Mesendoderm (in vitro differentiated cells): ENCODE results near the gene ZNRD2.

Source experiments
- DNase-seq: peaks from one replicate; pipeline ENCODE4 v3.0.0; 2013
- H2AK5ac ChIP-seq: 2 replicates; pipeline ENCODE4 v1.6.1; 2013; ENCODE audit warnings: low read length, inconsistent platforms
- H2BK120ac ChIP-seq: 2 replicates; pipeline ENCODE4 v1.6.1; 2013; ENCODE audit warnings: low read depth, mild to moderate bottlenecking, low read length, moderate library complexity, mixed read lengths
- H2BK15ac ChIP-seq: replicated peaks from 2 replicates; pipeline ENCODE4 v1.6.1; 2013; ENCODE audit warnings: low read depth, mild to moderate bottlenecking, moderate library complexity
- H2BK5ac ChIP-seq: 2 replicates; pipeline ENCODE4 v1.6.1; 2013; ENCODE audit warnings: low read length, inconsistent platforms
- H3K18ac ChIP-seq: 2 replicates; pipeline ENCODE4 v1.6.1; 2013; ENCODE audit warnings: mild to moderate bottlenecking, low read length, mixed read lengths
- H3K23ac ChIP-seq: one replicate; pipeline ENCODE4 v1.6.1; 2013; ENCODE audit warnings: low read length
- H3K27ac ChIP-seq: 2 replicates; pipeline ENCODE4 v1.5.1; 2013; ENCODE audit warnings: low read depth, mild to moderate bottlenecking, inconsistent platforms, low read length, moderate library complexity
- H3K27me3 ChIP-seq: 2 replicates; pipeline ENCODE4 v1.6.1; 2013; ENCODE audit warnings: low read length, control low read depth, mild to moderate bottlenecking, inconsistent platforms; ENCODE audit not compliant: insufficient read depth, poor library complexity
- H3K36me3 ChIP-seq: 2 replicates; pipeline ENCODE4 v1.6.1; 2013; ENCODE audit warnings: low read length, inconsistent platforms; ENCODE audit not compliant: control insufficient read depth, insufficient read depth
- H3K4ac ChIP-seq: one replicate; pipeline ENCODE4 v1.6.1; 2013; ENCODE audit warnings: low read depth, mild to moderate bottlenecking, low read length, moderate library complexity
- H3K4me1 ChIP-seq: 2 replicates; pipeline ENCODE4 v1.6.1; 2013; ENCODE audit warnings: low read depth, low read length, inconsistent platforms; ENCODE audit not compliant: control insufficient read depth
- H3K4me2 ChIP-seq: 2 replicates; pipeline ENCODE4 v1.6.1; 2013; ENCODE audit warnings: low read length
- H3K4me3 ChIP-seq: 2 replicates; pipeline ENCODE4 v1.5.1; 2013; ENCODE audit warnings: mild to moderate bottlenecking, low read length
- H3K56ac ChIP-seq: one replicate; pipeline ENCODE4 v1.6.1; 2013; ENCODE audit warnings: low read length
- H3K79me1 ChIP-seq: 2 replicates; pipeline ENCODE4 v1.6.1; 2013; ENCODE audit warnings: low read length, inconsistent platforms
- H3K79me2 ChIP-seq: 2 replicates; pipeline ENCODE4 v1.6.1; 2013; ENCODE audit warnings: mild to moderate bottlenecking, low read length; ENCODE audit not compliant: control insufficient read depth, insufficient read depth
- H3K9ac ChIP-seq: 2 replicates; pipeline ENCODE4 v1.6.1; 2013; ENCODE audit warnings: low read length, inconsistent platforms
- H4K5ac ChIP-seq: one replicate; pipeline ENCODE4 v1.6.1; 2013; ENCODE audit warnings: low read length
- H4K8ac ChIP-seq: one replicate; pipeline ENCODE4 v1.6.1; 2013; ENCODE audit warnings: low read depth, mild to moderate bottlenecking, control low read depth, low read length, moderate library complexity
- WGBS: extraction: QIAGEN DNeasy Blood & Tissue Kit; methylation state at CpG from one replicate; pipeline ENCODE4 v1.1.7; 2013; ENCODE audit warnings: low lambda C conversion rate, missing lambda C conversion rate; ENCODE audit not compliant: insufficient coverage; ENCODE audit errors: extremely low coverage; 5-methylcytosine and 5-hydroxymethylcytosine counted together

Gene ZNRD2

DNA sequence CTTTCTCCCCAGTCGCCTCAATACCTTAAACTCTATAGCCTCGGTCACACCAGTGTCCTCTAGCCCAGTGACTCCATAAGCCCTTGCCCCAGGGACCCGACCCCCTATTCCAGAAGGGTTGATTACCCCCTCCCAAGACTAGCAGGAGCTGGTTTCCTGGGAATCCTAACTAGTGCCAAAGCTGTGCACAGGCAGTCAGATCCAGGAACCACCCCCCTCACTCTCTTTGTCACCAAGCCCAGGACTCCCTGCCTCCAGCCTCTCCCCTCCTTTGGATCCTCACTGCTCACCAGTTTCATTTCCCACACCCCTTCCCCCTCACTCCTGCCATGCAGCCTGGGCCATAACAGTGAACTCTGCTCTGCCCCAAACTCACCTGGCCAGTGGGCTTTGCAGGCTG lies 21.9 kb upstream of the ZNRD2 start:
- Histone ChIP-seq H2BK5ac (no peak overlapping the region), H3K79me1 (no peaks in the 10 kb centered on the region), H2BK15ac (no peak overlapping the region), H3K36me3 (no peaks in the 10 kb centered on the region), H3K18ac (no peak overlapping the region), H2BK120ac (no peak overlapping the region), H3K56ac (no peak overlapping the region), H3K23ac (no peak overlapping the region), H2AK5ac (no peak overlapping the region), H3K4me1 (no peaks in the 10 kb centered on the region), H3K4me3 (no peak overlapping the region), H3K9ac (no peak overlapping the region), H3K27me3 (peaks cover 3% of the 10 kb centered on the region), H4K5ac (no peak overlapping the region), H3K79me2 (no peaks in the 10 kb centered on the region), H3K27ac (no peak overlapping the region), H3K4me2 (no peak overlapping the region), H4K8ac (no peak overlapping the region), H3K4ac (no peak overlapping the region)
- DNase-seq = no peak
- WGBS = no CpG with 5 or more reads among the region's 3 CpGs

DNA sequence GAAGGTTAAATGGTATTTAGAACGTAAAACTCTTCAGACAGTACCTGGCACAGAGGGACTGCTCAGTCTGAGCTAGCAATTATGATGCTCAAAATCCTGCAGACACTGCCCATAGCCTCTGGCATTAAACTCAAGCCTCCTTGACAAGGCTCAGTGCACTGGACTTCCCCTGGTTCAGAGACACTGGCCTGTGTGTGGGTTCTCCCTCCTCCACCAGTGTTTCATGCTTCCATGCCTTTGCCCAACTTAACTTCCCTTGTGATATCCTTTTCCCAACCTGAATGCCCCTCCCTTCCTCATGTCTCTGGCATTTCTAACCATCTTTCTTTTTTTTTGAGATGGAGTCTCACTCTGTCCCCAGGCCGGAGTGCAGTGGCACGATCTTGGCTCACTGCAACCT lies 21.2 kb upstream of the ZNRD2 start:
- no peak overlapping the region for H3K23ac ChIP-seq
- no peak overlapping the region for H3K4me2 ChIP-seq
- H2BK15ac ChIP-seq = no peak overlapping the region
- no peak overlapping the region for H4K5ac ChIP-seq
- H2BK120ac ChIP-seq = no peak overlapping the region
- H3K79me2 ChIP-seq = no peaks in the 10 kb centered on the region
- no peak overlapping the region for H3K18ac ChIP-seq
- no peak overlapping the region for H2BK5ac ChIP-seq
- no peak overlapping the region for H3K4me3 ChIP-seq
- H3K79me1 ChIP-seq = no peaks in the 10 kb centered on the region
- no peak overlapping the region for H3K4ac ChIP-seq
- no peak overlapping the region for H2AK5ac ChIP-seq
- no peak overlapping the region for H3K56ac ChIP-seq
- WGBS = no CpG with 5 or more reads among the region's 3 CpGs
- no peaks in the 10 kb centered on the region for H3K36me3 ChIP-seq
- no peaks in the 10 kb centered on the region for H3K4me1 ChIP-seq
- H3K27ac ChIP-seq = no peak overlapping the region
- H3K9ac ChIP-seq = no peak overlapping the region
- DNase-seq = no peak
- H4K8ac ChIP-seq = no peak overlapping the region
- H3K27me3 ChIP-seq = peaks cover 3% of the 10 kb centered on the region

- Histone ChIP-seq H3K9ac (no peak overlapping the region), H3K4me3 (no peak overlapping the region), H3K23ac (no peak overlapping the region), H3K27ac (no peak overlapping the region), H3K18ac (no peak overlapping the region), H3K56ac (no peak overlapping the region), H3K4ac (no peak overlapping the region), H4K8ac (no peak overlapping the region), H3K27me3 (peaks cover 3% of the 10 kb centered on the region), H2AK5ac (no peak overlapping the region), H4K5ac (no peak overlapping the region), H3K4me1 (no peaks in the 10 kb centered on the region), H3K79me1 (no peaks in the 10 kb centered on the region), H2BK120ac (no peak overlapping the region), H2BK15ac (no peak overlapping the region), H3K36me3 (no peaks in the 10 kb centered on the region), H2BK5ac (no peak overlapping the region), H3K79me2 (no peaks in the 10 kb centered on the region), H3K4me2 (no peak overlapping the region)
- no CpG with 5 or more reads among the region's 17 CpGs for WGBS
- peak; percentile 49 for DNase-seq
Observed at GRCh38 chr11:65551572-65552387, 18.5 kb upstream of the ZNRD2 start.

DNA sequence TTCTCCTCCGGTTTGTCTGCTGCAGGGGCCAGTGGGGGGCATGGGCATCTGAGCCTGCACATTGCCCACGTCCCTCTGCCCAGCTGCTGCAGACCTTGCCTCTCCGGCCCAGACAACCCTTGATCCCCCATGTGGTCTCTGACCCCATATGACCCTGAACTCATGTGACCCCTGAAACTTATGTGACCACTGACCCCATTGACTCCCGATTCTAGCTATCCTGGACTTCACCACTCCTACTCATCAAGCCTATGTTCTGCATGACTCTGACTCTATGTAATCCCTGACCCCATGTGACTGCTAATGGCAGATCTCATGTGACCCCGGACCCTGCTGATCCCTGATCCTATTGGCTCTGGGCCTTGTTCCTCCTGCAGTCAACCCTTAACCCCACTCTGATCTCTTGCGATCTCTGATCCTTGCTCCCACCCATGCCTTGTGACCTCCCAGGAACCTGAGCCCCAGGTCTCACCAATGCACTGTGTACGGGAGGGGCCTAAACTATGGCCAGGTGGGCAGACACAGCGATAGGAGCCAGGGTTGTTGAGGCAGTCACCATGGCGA lies 17.8 kb upstream of the ZNRD2 start:
- H3K4me1 ChIP-seq = no peaks in the 10 kb centered on the region
- H3K79me2 ChIP-seq = no peaks in the 10 kb centered on the region
- H3K4ac ChIP-seq = no peak overlapping the region
- H3K36me3 ChIP-seq = no peaks in the 10 kb centered on the region
- no peak overlapping the region for H3K56ac ChIP-seq
- H2AK5ac ChIP-seq = no peak overlapping the region
- H3K4me3 ChIP-seq = no peak overlapping the region
- no peak overlapping the region for H2BK120ac ChIP-seq
- H3K27me3 ChIP-seq = peaks cover under 1% of the 10 kb centered on the region
- no peak overlapping the region for H2BK15ac ChIP-seq
- DNase-seq = peak; percentile 57
- H3K79me1 ChIP-seq = no peaks in the 10 kb centered on the region
- no peak overlapping the region for H4K8ac ChIP-seq
- no peak overlapping the region for H2BK5ac ChIP-seq
- no peak overlapping the region for H3K18ac ChIP-seq
- no CpG with 5 or more reads among the region's 9 CpGs for WGBS
- no peak overlapping the region for H3K9ac ChIP-seq
- H3K4me2 ChIP-seq = no peak overlapping the region
- no peak overlapping the region for H4K5ac ChIP-seq
- H3K23ac ChIP-seq = no peak overlapping the region
- no peak overlapping the region for H3K27ac ChIP-seq

DNA sequence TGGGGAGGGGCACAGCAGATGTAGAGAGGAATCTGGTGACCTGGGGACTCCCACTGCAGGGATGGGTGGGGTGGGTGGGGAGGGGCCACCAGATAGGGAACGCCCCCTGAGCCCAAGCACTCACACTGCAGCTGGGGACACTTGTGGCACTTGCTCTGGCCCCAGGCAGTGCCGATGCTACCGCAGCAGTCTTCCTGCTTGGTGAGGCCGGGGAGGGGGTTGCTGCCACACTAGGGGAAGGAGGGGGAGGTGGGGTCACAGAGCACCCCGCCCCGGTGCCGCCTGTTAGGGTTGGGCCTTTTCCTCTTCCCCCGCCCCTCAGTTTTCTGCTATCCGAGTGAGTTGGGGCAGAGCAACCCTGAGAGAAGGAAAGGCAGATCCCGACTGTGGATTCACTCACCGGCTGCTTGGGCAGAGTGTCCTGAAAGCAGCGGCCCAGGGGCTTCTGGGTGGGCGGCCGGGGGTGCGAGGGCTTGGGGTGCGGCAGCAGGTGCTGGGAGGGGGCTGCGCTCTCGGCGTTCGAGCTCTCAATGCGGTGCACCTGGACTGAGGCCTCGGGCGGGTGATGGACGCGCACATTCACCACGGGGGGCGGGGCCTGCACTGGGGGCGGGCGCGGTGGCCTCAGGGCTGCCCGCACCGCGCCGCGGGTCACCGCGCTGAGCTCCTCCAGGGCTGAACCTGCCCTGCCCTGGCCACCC lies 16.8 kb upstream of the ZNRD2 start:
- no CpG with 5 or more reads among the region's 37 CpGs for whole genome bisulfite sequencing
- Histone ChIP-seq H3K4me1 (no peaks in the 10 kb centered on the region), H3K4me2 (peak overlapping the region; percentile 31), H2BK15ac (no peak overlapping the region), H3K27me3 (no peaks in the 10 kb centered on the region), H3K79me2 (no peaks in the 10 kb centered on the region), H3K56ac (peak overlapping the region; percentile 83), H4K5ac (no peak overlapping the region), H2AK5ac (no peak overlapping the region), H3K27ac (no peak overlapping the region), H2BK120ac (no peak overlapping the region), H3K79me1 (no peaks in the 10 kb centered on the region), H2BK5ac (no peak overlapping the region), H3K4ac (peak overlapping the region; percentile 39), H3K18ac (peak overlapping the region; percentile 12), H3K23ac (no peak overlapping the region), H3K36me3 (no peaks in the 10 kb centered on the region), H4K8ac (no peak overlapping the region), H3K9ac (peak overlapping the region; percentile 53), H3K4me3 (no peak overlapping the region)
- DNase-seq = peak; percentile 75
